Choroid plexus epithelial cell (primary cell): ENCODE results near the gene MRPL40.

Experiments
- DNase-seq: peaks from one replicate; pipeline ENCODE4 v3.0.0-alpha.2; 2010; ENCODE audit warnings: low read depth
- H3K4me3 ChIP-seq: 2 replicates; pipeline ENCODE4 v1.5.1; 2011; ENCODE audit warnings: low read depth, mild to moderate bottlenecking, control low read depth, low read length, moderate library complexity
- CTCF ChIP-seq: conservative IDR thresholded peaks from 2 replicates; pipeline ENCODE4 v1.5.1; 2011; ENCODE audit warnings: low read depth, mild to moderate bottlenecking, control low read depth, inconsistent platforms, low read length, moderate library complexity

Gene MRPL40

GRCh38 chr22:19432133-19432851 lies at the start of gene MRPL40:
Gene MRPL40, plus strand, starts transcription at chr22:19432545. Its CDS starts 10 bp downstream, at chr22:19432555.
- DNase-seq = peak; percentile 97
- peak within 1 kb of the TSS; percentile 83 for H3K4me3 ChIP-seq
- no peak for TF ChIP-seq CTCF

GRCh38 chr22:19383292-19383691 lies 49.1 kb upstream of the MRPL40 start:
- no peak overlapping the region for H3K4me3 ChIP-seq
- TF ChIP-seq CTCF = no peak
- no peak for DNase-seq

GRCh38 chr22:19385221-19385906 lies 47.0 kb upstream of the MRPL40 start:
- no peak for DNase-seq
- H3K4me3 ChIP-seq = no peak overlapping the region
- TF ChIP-seq CTCF = no peak

GRCh38 chr22:19386248-19386647 lies 46.1 kb upstream of the MRPL40 start:
- DNase-seq = no peak
- no peak for TF ChIP-seq CTCF
- H3K4me3 ChIP-seq = no peak overlapping the region

- DNase-seq = peak; percentile 27
- no peak for TF ChIP-seq CTCF
- no peak overlapping the region for H3K4me3 ChIP-seq
Observed at GRCh38 chr22:19387038-19387437, 45.3 kb upstream of the MRPL40 start.

- TF ChIP-seq CTCF = no peak
- DNase-seq = no peak
- H3K4me3 ChIP-seq = no peak overlapping the region
Observed at GRCh38 chr22:19387575-19387974, 44.8 kb upstream of the MRPL40 start.
